ENCODE results near the gene NPAS1. TPM values are rescaled to one million over a fixed set of nuclear protein-coding genes. Genes with fewer than 3 reads are reported as not detected.

NPAS1 gene
- total and polyA plus RNA-seq, 2 of the 13 experiments (the other 11 are each of a cell fraction or from before 2014, with no cell fraction given), result 0.35 to 2.9 TPM

DNA sequence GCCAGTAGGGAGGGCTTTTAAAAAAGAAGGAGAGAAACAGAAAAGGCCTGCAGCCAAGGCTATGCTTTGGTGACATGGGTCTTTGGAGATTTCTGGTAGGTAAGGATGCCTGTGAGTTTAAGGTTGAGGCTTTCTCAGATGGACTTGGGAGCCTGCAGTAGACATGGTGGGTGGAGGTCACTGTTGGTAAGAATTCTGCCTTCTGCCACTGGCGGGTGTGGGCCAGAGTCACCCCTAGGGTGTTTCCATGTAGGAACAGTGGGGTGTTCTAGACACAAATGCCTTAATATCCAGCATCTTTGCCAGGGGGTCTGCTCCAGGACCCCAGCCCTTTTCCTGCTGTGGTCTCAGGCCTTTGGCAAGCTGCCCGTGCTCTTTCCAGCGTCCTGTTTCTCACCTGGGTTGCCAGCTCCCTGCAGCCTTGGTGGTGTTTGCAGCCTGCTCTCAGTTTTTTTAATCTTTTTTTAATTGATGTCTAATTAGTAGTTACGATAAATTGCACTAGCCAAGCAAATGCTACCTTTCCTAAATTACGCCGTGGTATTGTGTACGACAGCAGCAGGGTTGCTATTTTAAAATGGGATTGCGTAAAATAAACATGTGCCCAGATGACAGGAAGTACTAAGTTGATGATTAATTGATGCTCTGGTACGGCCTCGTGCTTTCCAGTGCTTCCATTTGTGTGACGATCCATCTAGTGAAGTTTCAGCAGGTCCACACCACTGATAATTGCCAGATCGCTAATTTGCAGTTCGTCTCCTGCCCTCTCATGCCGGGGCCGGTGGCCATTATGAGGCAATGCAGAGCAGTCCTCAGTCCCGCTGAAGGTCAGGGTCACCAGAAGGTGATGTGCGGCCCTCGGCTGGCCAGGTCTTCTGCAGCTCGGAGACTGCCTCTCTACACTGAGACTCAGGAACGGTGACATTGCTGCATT, 35.3 kb upstream of the NPAS1 start (continued):
- TF ChIP-seq, protein P1, sequence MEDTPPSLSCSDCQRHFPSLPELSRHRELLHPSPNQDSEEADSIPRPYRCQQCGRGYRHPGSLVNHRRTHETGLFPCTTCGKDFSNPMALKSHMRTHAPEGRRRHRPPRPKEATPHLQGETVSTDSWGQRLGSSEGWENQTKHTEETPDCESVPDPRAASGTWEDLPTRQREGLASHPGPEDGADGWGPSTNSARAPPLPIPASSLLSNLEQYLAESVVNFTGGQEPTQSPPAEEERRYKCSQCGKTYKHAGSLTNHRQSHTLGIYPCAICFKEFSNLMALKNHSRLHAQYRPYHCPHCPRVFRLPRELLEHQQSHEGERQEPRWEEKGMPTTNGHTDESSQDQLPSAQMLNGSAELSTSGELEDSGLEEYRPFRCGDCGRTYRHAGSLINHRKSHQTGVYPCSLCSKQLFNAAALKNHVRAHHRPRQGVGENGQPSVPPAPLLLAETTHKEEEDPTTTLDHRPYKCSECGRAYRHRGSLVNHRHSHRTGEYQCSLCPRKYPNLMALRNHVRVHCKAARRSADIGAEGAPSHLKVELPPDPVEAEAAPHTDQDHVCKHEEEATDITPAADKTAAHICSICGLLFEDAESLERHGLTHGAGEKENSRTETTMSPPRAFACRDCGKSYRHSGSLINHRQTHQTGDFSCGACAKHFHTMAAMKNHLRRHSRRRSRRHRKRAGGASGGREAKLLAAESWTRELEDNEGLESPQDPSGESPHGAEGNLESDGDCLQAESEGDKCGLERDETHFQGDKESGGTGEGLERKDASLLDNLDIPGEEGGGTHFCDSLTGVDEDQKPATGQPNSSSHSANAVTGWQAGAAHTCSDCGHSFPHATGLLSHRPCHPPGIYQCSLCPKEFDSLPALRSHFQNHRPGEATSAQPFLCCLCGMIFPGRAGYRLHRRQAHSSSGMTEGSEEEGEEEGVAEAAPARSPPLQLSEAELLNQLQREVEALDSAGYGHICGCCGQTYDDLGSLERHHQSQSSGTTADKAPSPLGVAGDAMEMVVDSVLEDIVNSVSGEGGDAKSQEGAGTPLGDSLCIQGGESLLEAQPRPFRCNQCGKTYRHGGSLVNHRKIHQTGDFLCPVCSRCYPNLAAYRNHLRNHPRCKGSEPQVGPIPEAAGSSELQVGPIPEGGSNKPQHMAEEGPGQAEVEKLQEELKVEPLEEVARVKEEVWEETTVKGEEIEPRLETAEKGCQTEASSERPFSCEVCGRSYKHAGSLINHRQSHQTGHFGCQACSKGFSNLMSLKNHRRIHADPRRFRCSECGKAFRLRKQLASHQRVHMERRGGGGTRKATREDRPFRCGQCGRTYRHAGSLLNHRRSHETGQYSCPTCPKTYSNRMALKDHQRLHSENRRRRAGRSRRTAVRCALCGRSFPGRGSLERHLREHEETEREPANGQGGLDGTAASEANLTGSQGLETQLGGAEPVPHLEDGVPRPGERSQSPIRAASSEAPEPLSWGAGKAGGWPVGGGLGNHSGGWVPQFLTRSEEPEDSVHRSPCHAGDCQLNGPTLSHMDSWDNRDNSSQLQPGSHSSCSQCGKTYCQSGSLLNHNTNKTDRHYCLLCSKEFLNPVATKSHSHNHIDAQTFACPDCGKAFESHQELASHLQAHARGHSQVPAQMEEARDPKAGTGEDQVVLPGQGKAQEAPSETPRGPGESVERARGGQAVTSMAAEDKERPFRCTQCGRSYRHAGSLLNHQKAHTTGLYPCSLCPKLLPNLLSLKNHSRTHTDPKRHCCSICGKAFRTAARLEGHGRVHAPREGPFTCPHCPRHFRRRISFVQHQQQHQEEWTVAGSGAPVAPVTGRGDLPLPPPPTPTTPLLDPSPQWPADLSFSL (CRISPR knock-in tag; IDR thresholded peaks at IDR 0.05), result no peak
- TF ChIP-seq ZNF143 (CRISPR knock-in tag; IDR thresholded peaks at IDR 0.05), result no peak
- TF ChIP-seq AGO1 (IDR thresholded peaks at IDR 0.05; ENCODE audit: low read depth, low read length, poor library complexity, severe bottlenecking), result no peak
- TF ChIP-seq, protein P2, sequence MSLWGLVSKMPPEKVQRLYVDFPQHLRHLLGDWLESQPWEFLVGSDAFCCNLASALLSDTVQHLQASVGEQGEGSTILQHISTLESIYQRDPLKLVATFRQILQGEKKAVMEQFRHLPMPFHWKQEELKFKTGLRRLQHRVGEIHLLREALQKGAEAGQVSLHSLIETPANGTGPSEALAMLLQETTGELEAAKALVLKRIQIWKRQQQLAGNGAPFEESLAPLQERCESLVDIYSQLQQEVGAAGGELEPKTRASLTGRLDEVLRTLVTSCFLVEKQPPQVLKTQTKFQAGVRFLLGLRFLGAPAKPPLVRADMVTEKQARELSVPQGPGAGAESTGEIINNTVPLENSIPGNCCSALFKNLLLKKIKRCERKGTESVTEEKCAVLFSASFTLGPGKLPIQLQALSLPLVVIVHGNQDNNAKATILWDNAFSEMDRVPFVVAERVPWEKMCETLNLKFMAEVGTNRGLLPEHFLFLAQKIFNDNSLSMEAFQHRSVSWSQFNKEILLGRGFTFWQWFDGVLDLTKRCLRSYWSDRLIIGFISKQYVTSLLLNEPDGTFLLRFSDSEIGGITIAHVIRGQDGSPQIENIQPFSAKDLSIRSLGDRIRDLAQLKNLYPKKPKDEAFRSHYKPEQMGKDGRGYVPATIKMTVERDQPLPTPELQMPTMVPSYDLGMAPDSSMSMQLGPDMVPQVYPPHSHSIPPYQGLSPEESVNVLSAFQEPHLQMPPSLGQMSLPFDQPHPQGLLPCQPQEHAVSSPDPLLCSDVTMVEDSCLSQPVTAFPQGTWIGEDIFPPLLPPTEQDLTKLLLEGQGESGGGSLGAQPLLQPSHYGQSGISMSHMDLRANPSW (CRISPR knock-in tag; IDR thresholded peaks at IDR 0.05; ENCODE audit: borderline replicate concordance), result no peak; the same call in 1 of the 2 replicates
- no peak for TF ChIP-seq RBM39 (IDR thresholded peaks at IDR 0.05; ENCODE audit: low read depth, low read length, poor library complexity, severe bottlenecking)
- no peak for TF ChIP-seq SP140L (CRISPR knock-in tag; IDR thresholded peaks at IDR 0.05; ENCODE audit: borderline replicate concordance)
- 0 out of 2 replicates have a peak, but pooled peaks have one; percentile 36 for TF ChIP-seq SIX4 (CRISPR knock-in tag; IDR thresholded peaks at IDR 0.05)
- no peak for TF ChIP-seq ZNF333 (CRISPR knock-in tag; IDR thresholded peaks at IDR 0.05; ENCODE audit: borderline replicate concordance)
- peak; percentile 80; the same call in 1 of the 2 replicates for TF ChIP-seq AKAP8 (CRISPR knock-in tag; IDR thresholded peaks at IDR 0.05)
- no peak for TF ChIP-seq KDM4B (CRISPR knock-in tag; IDR thresholded peaks at IDR 0.05)
- no peak for TF ChIP-seq SYNCRIP (IDR thresholded peaks at IDR 0.05; ENCODE audit: insufficient read depth, low read depth, low read length)
- peak; percentile 82; the same call in 1 of the 2 replicates for TF ChIP-seq SRY (CRISPR knock-in tag; IDR thresholded peaks at IDR 0.05)
- no peak for TF ChIP-seq TCF7L2 (IDR thresholded peaks at IDR 0.05; ENCODE audit: low read depth, low read length)
- TF ChIP-seq SRF (IDR thresholded peaks at IDR 0.05; ENCODE audit: low read depth, low read length), result no peak
- TF ChIP-seq, protein P3, sequence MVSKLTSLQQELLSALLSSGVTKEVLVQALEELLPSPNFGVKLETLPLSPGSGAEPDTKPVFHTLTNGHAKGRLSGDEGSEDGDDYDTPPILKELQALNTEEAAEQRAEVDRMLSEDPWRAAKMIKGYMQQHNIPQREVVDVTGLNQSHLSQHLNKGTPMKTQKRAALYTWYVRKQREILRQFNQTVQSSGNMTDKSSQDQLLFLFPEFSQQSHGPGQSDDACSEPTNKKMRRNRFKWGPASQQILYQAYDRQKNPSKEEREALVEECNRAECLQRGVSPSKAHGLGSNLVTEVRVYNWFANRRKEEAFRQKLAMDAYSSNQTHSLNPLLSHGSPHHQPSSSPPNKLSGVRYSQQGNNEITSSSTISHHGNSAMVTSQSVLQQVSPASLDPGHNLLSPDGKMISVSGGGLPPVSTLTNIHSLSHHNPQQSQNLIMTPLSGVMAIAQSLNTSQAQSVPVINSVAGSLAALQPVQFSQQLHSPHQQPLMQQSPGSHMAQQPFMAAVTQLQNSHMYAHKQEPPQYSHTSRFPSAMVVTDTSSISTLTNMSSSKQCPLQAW (CRISPR knock-in tag; IDR thresholded peaks at IDR 0.05), result peak; percentile 100
- 0 out of 2 replicates have a peak, but pooled peaks have one; percentile 51 for TF ChIP-seq POGZ (CRISPR knock-in tag; IDR thresholded peaks at IDR 0.05)
- peak; percentile 39; the same call in 1 of the 2 replicates for TF ChIP-seq ZNF264 (CRISPR knock-in tag; IDR thresholded peaks at IDR 0.05)
- TF ChIP-seq FLYWCH1 (CRISPR knock-in tag; IDR thresholded peaks at IDR 0.05), result no peak
